ENCODE results near the gene HERC2.
"Not testable (repeated sequence)": the region's sequence is repeated elsewhere in the genome, so short reads cannot be mapped to it uniquely, and the experiment has no call there.

Gene HERC2

GRCh38 chr15:28147801-28148200, 174.2 kb downstream of the HERC2 start:
- TF ChIP-seq CTCF (IDR thresholded peaks at IDR 0.05; ENCODE audit: low read depth, low read length) = no peak
- DNase-seq (ENCODE audit: low read depth, low spot score) = no peak
- in situ Hi-C loops (cut with HindIII; ENCODE audit: low sequenced_read_pairs) = no loop called here
- H3K4me3 ChIP-seq (ENCODE audit: low read depth, low read length) = no peak overlapping the region

- in situ Hi-C loops (cut with HindIII; ENCODE audit: low sequenced_read_pairs); DNase-seq (ENCODE audit: low read depth, low spot score); H3K4me3 ChIP-seq (ENCODE audit: low read depth, low read length): not testable (repeated sequence)
Observed at GRCh38 chr15:28145419-28145818, 176.6 kb downstream of the HERC2 start.

GRCh38 chr15:28140062-28140461, 181.9 kb downstream of the HERC2 start:
- in situ Hi-C loops (cut with HindIII; ENCODE audit: low sequenced_read_pairs) = no loop called here
- no peak for TF ChIP-seq CTCF (IDR thresholded peaks at IDR 0.05; ENCODE audit: low read depth, low read length)
- no peak for DNase-seq (ENCODE audit: low read depth, low spot score)
- H3K4me3 ChIP-seq (ENCODE audit: low read depth, low read length) = no peak overlapping the region

- H3K4me3 ChIP-seq (ENCODE audit: low read depth, low read length); DNase-seq (ENCODE audit: low read depth, low spot score); in situ Hi-C loops (cut with HindIII; ENCODE audit: low sequenced_read_pairs): not testable (repeated sequence)
Observed at GRCh38 chr15:28137408-28138039, 184.5 kb downstream of the HERC2 start.

GRCh38 chr15:28136236-28136904, 185.6 kb downstream of the HERC2 start:
- DNase-seq (ENCODE audit: low read depth, low spot score) = not testable (repeated sequence)

GRCh38 chr15:28133281-28133680, 188.7 kb downstream of the HERC2 start:
- in situ Hi-C loops (cut with HindIII; ENCODE audit: low sequenced_read_pairs) = no loop called here
- no peak overlapping the region for H3K4me3 ChIP-seq (ENCODE audit: low read depth, low read length)
- peak; percentile 49 for DNase-seq (ENCODE audit: low read depth, low spot score)
- no peak for TF ChIP-seq CTCF (IDR thresholded peaks at IDR 0.05; ENCODE audit: low read depth, low read length)

More at GRCh38 chr15:28136236-28136904, 185.6 kb downstream of the HERC2 start:
- H3K4me3 ChIP-seq (ENCODE audit: low read depth, low read length); in situ Hi-C loops (cut with HindIII; ENCODE audit: low sequenced_read_pairs): not testable (repeated sequence)

GRCh38 chr15:28132524-28133275, 189.3 kb downstream of the HERC2 start:
- H3K4me3 ChIP-seq (ENCODE audit: low read depth, low read length) = no peak overlapping the region
- no peak for TF ChIP-seq CTCF (IDR thresholded peaks at IDR 0.05; ENCODE audit: low read depth, low read length)
- in situ Hi-C loops (cut with HindIII; ENCODE audit: low sequenced_read_pairs) = no loop called here
- no peak for DNase-seq (ENCODE audit: low read depth, low spot score)

- no peak overlapping the region for H3K4me3 ChIP-seq (ENCODE audit: low read depth, low read length)
- DNase-seq (ENCODE audit: low read depth, low spot score) = no peak
- in situ Hi-C loops (cut with HindIII; ENCODE audit: low sequenced_read_pairs) = no loop called here
- no peak for TF ChIP-seq CTCF (IDR thresholded peaks at IDR 0.05; ENCODE audit: low read depth, low read length)
Observed at GRCh38 chr15:28131946-28132345, 190.0 kb downstream of the HERC2 start.

Measured in astrocyte of the spinal cord (primary cell).